HFF-Myc (cell line): ENCODE data around the gene RGS19.

Experiments used
- DNase-seq: peaks from one replicate; pipeline ENCODE4 v3.0.0-alpha.2; 2011; ENCODE audit warnings: low read depth; ENCODE audit errors: extremely low read depth
- H3K4me3 ChIP-seq: replicated peaks from 2 replicates; pipeline ENCODE4 v1.5.1; 2011; ENCODE audit warnings: low read depth, mild to moderate bottlenecking, control low read depth, low read length
- CTCF ChIP-seq: IDR thresholded peaks from 2 replicates; pipeline ENCODE4 v1.5.1; 2012; ENCODE audit warnings: mild to moderate bottlenecking, low read depth, low read length, control low read depth; ENCODE audit errors: missing control alignments

The RGS19 gene

GRCh38 chr20:64043768-64044167 is 35.5 kb downstream of the RGS19 start:
- no peak for DNase-seq
- no peak overlapping the region for H3K4me3 ChIP-seq
- no peak for TF ChIP-seq CTCF

GRCh38 chr20:64042054-64042781 is 37.1 kb downstream of the RGS19 start:
- DNase-seq: no peak
- H3K4me3 ChIP-seq: peak overlapping the region; percentile 21; the same call in 1 of the 2 replicates
- TF ChIP-seq CTCF: no peak

GRCh38 chr20:64041781-64042053 is 37.6 kb downstream of the RGS19 start:
- no peak for TF ChIP-seq CTCF
- no peak for DNase-seq
- H3K4me3 ChIP-seq: no peak overlapping the region

GRCh38 chr20:64041040-64041780 is 38.1 kb downstream of the RGS19 start:
- no peak overlapping the region for H3K4me3 ChIP-seq
- DNase-seq: no peak
- no peak for TF ChIP-seq CTCF

GRCh38 chr20:64040231-64041039 is 38.9 kb downstream of the RGS19 start:
- DNase-seq: no peak
- no peak overlapping the region for H3K4me3 ChIP-seq
- no peak for TF ChIP-seq CTCF

GRCh38 chr20:64039293-64040160 is 39.8 kb downstream of the RGS19 start:
- H3K4me3 ChIP-seq: peak overlapping the region; percentile 30; the same call in 1 of the 2 replicates
- no peak for TF ChIP-seq CTCF
- DNase-seq: no peak
